MCF 10A (cell line): Measurements from ENCODE around the gene PTPRU. TPM values are rescaled to one million over a fixed set of nuclear protein-coding genes. Genes with fewer than 3 reads are reported as not detected.

Experiments used
- BruUV-seq: library from RNA; stranded (reverse); fragments of 400-500 nt; replicated peaks from 2 replicates; lab custom pipeline; 2021; lab: Mats Ljungman, UMichigan
- CTCF ChIA-PET: fragments of 300-600 bp; sonication (Branson Sonifier 250); formaldehyde crosslinking; extraction: SDS; loops from one replicate; lab custom pipeline; 2021; ENCODE audit warnings: antibody characterized with exemption, inconsistent platforms; lab: Yijun Ruan, JAX
- POLR2A ChIA-PET: fragments of 300-600, 350-650 bp; sonication (Branson Sonifier 250); formaldehyde crosslinking; extraction: SDS; loops from one replicate; lab custom pipeline; 2020; ENCODE audit warnings: antibody characterized with exemption, inconsistent platforms; lab: Yijun Ruan, JAX
- DNase-seq: peaks from one replicate; pipeline ENCODE4 v3.0.0-alpha.2; 2018; ENCODE audit not compliant: unreplicated experiment
- H3K27ac Mint-ChIP-seq: one replicate; pipeline ENCODE4 v1.8.0; 2022; ENCODE audit warnings: mild to moderate bottlenecking, low read depth, mixed read lengths; ENCODE audit not compliant: unreplicated experiment
- H3K27me3 Mint-ChIP-seq: one replicate; pipeline ENCODE4 v1.8.0; 2022; ENCODE audit warnings: mixed read lengths; ENCODE audit not compliant: insufficient read depth, unreplicated experiment
- H3K36me3 Mint-ChIP-seq: one replicate; pipeline ENCODE4 v1.8.0; 2022; ENCODE audit warnings: mild to moderate bottlenecking, moderate library complexity, mixed read lengths; ENCODE audit not compliant: insufficient read depth, unreplicated experiment
- H3K4me1 Mint-ChIP-seq: one replicate; pipeline ENCODE4 v1.8.0; 2022; ENCODE audit warnings: mixed read lengths; ENCODE audit not compliant: insufficient read depth, unreplicated experiment
- H3K4me3 Mint-ChIP-seq: one replicate; pipeline ENCODE4 v1.8.0; 2022; ENCODE audit warnings: mild to moderate bottlenecking, moderate library complexity, mixed read lengths; ENCODE audit not compliant: unreplicated experiment
- H3K9me3 Mint-ChIP-seq: one replicate; pipeline ENCODE4 v1.8.0; 2022; ENCODE audit warnings: mixed read lengths; ENCODE audit not compliant: unreplicated experiment
- intact Hi-C: fragments of 100-400 bp; cut with micrococcal nuclease; formaldehyde crosslinking; loops from 2 replicates; pipeline ENCODE4 v1.14.1; 2022
- total RNA-seq: library from RNA; stranded (reverse); gene quantifications from 2 replicates; pipeline ENCODE4 v1.2.3, GENCODE V29; 2022
- TF ChIP-seq, protein P1 (sequence below): fragments of 200-600 bp; IDR thresholded peaks from one replicate; pipeline ENCODE4 v1.8.0; 2022; ENCODE audit warnings: antibody characterized with exemption, mild to moderate bottlenecking; ENCODE audit not compliant: unreplicated experiment

Gene PTPRU
- total RNA-seq, 1 experiment from 2014 or later: 24.1 TPM

DNA sequence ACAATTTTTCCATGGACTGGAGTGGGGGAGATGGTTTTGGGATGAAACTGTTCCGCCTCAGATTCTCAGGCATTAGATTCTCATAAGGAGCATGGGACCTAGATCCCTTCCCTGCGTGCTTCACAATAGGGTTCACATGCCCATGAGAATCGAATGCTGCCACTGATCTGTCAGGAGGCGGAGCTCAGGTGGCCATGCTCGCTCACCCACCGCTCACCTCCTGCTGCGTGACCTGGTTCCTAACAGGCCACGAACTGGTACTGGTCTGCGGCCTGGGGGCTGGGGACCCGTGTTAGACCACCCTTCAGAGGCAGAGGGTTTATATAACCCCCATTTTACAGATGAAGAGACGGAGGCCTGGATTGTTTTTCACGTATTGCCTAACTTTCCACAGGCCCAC, 38.3 kb upstream of the PTPRU start:
- BruUV-seq: no TSS peak
- Mint-ChIP-seq H3K27me3 (no peaks in the 10 kb centered on the region), H3K9me3 (no peaks in the 10 kb centered on the region), H3K4me1 (peaks cover 7% of the 10 kb centered on the region), H3K4me3 (no peak overlapping the region), H3K36me3 (peaks cover 37% of the 10 kb centered on the region), H3K27ac (no peak overlapping the region)
- CTCF ChIA-PET: interaction anchor here (0.6 to 8.1 kb wide), 9 partner anchors 11 to 1522 kb away, joined by 3 to 71 read pairs (median 4); partner anchors contain the start of gene SRSF4
- DNase-seq: no peak
- intact Hi-C loops: no loop called here
- TF ChIP-seq, protein P1, sequence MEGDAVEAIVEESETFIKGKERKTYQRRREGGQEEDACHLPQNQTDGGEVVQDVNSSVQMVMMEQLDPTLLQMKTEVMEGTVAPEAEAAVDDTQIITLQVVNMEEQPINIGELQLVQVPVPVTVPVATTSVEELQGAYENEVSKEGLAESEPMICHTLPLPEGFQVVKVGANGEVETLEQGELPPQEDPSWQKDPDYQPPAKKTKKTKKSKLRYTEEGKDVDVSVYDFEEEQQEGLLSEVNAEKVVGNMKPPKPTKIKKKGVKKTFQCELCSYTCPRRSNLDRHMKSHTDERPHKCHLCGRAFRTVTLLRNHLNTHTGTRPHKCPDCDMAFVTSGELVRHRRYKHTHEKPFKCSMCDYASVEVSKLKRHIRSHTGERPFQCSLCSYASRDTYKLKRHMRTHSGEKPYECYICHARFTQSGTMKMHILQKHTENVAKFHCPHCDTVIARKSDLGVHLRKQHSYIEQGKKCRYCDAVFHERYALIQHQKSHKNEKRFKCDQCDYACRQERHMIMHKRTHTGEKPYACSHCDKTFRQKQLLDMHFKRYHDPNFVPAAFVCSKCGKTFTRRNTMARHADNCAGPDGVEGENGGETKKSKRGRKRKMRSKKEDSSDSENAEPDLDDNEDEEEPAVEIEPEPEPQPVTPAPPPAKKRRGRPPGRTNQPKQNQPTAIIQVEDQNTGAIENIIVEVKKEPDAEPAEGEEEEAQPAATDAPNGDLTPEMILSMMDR: no peak
- POLR2A ChIA-PET: interaction anchor here (0.6 to 4.0 kb wide), 4 partner anchors 16 to 462 kb away, joined by 3 to 29 read pairs (median 4); partner anchors contain the start of genes PTPRU, SRSF4 and YTHDF2

DNA sequence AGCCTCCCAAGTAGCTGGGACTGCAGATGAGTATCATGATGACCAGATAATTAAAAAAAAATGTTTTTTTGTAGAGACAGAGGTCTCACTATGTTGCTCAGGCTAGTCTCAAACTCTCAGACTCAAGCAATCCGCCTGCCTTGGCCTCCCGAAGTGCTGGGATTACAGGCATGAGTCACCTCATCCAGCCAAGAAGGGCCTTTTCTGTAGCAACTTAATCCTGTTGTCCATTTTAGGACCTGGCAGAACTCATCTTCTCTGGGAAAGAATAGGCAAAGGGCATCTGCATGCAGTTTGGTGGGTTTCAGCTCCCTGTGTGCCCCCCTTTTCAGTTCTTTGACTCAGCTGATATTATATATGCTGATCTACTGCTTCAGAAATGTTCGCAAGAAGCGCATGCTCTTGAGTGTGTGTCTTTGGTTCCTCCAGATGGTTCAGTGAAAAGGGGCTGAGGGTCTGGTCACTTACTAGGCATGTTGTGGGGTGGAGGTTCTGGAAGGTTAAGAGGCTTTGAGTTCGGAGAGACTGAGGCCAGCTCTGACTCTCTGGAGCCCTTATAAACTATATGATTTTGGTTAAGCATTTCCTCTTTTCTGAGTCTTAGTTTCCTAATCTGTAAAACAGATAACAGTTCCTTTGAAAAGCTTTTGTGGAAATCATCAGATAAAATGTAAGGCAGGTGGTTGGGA, 35.3 kb upstream of the PTPRU start:
- H3K4me1 Mint-ChIP-seq: peaks cover 7% of the 10 kb centered on the region
- H3K36me3 Mint-ChIP-seq: peaks cover 41% of the 10 kb centered on the region
- ChIA-PET POLR2A (interaction anchor here (3.4 kb wide), 1 partner anchor 20 kb away, joined by 60 read pairs; the partner anchor contains the start of gene SRSF4), CTCF (interaction anchor here (0.6 to 3.9 kb wide), 9 partner anchors 14 to 362 kb away, joined by 3 to 32 read pairs (median 13); partner anchors contain the start of gene SRSF4)
- no peak for DNase-seq
- BruUV-seq: no TSS peak
- H3K4me3 Mint-ChIP-seq: no peak overlapping the region
- H3K27me3 Mint-ChIP-seq: no peaks in the 10 kb centered on the region
- TF ChIP-seq, protein P1: no peak
- intact Hi-C loops: no loop called here
- no peaks in the 10 kb centered on the region for H3K9me3 Mint-ChIP-seq
- H3K27ac Mint-ChIP-seq: no peak overlapping the region

DNA sequence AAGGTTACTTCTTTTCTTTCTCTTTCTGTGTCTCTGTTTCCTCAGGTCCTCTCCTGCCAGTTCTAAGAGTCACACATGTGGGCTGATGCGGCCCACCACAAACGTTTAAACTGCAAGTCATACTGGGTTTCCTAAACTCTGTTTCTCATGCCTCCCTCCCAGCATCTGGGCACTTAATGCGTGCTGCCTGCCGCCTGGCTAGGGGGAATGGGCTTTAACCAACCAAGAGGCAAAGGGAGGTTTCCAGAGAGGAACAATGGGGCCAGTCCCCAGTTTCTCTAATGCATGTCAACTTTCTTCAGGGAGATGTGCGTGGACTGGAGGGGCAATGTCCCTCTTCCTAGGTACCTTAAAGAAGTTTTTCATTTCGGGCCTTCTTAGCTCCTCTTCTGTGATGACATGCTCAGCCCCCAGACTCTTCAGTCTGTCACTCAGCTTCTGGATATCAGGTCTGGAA, 34.7 kb upstream of the PTPRU start:
- intact Hi-C loops: loop anchor here (2.0 kb wide), 1 partner anchor 417 kb away; no protein-coding TSS in a partner anchor
- ChIA-PET CTCF (interaction anchor here (0.6 to 3.9 kb wide), 15 partner anchors 9 to 1506 kb away, joined by 3 to 32 read pairs (median 8); partner anchors contain the start of genes MECR and SRSF4), POLR2A (interaction anchor here (1.5 to 3.4 kb wide), 2 partner anchors 17 to 21 kb away, joined by 7 to 60 read pairs; partner anchors contain the start of gene SRSF4)
- TF ChIP-seq, protein P1: no peak
- peaks cover 7% of the 10 kb centered on the region for H3K4me1 Mint-ChIP-seq
- H3K27me3 Mint-ChIP-seq: no peaks in the 10 kb centered on the region
- peaks cover 41% of the 10 kb centered on the region for H3K36me3 Mint-ChIP-seq
- BruUV-seq: no TSS peak
- H3K9me3 Mint-ChIP-seq: no peaks in the 10 kb centered on the region
- no peak overlapping the region for H3K27ac Mint-ChIP-seq
- DNase-seq: no peak
- no peak overlapping the region for H3K4me3 Mint-ChIP-seq

DNA sequence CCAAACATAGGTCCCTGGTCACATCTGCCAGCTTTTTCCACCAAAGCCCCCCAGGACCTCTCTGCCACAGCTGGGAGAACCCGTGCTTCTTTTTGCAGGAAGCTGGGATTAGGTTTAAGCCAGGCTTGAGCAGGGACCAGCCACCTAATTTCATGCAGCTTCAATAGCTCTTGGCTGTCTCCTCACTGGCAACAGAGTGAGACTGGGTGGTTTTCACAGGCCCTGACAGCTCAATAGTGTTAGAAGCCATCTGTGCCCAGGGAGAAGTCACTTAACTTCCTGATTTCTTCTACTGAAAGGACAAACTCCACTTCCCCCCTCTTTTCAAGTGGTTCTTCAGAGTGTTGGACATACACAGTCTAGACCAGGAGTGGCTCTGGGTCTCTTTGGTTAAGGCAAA, 34.3 kb upstream of the PTPRU start:
- peak overlapping the region; percentile 46 for H3K27ac Mint-ChIP-seq
- peaks cover 41% of the 10 kb centered on the region for H3K36me3 Mint-ChIP-seq
- H3K4me3 Mint-ChIP-seq: no peak overlapping the region
- intact Hi-C loops: loop anchor here (2.0 kb wide), 1 partner anchor 417 kb away; no protein-coding TSS in a partner anchor
- TF ChIP-seq, protein P1: no peak
- no peak for DNase-seq
- no peaks in the 10 kb centered on the region for H3K9me3 Mint-ChIP-seq
- peaks cover 7% of the 10 kb centered on the region for H3K4me1 Mint-ChIP-seq
- H3K27me3 Mint-ChIP-seq: no peaks in the 10 kb centered on the region
- POLR2A ChIA-PET: interaction anchor here (0.6 to 3.4 kb wide), 6 partner anchors 17 to 601 kb away, joined by 3 to 60 read pairs (median 6); partner anchors contain the start of genes EPB41, MECR and SRSF4
- no TSS peak for BruUV-seq
- CTCF ChIA-PET: interaction anchor here (0.6 to 3.9 kb wide), 31 partner anchors 9 to 1983 kb away, joined by 3 to 32 read pairs (median 5); partner anchors contain the start of genes MECR and SRSF4
